GM12872 (cell line): ENCODE measurements around the gene PCDHGA1.

Experiments used
- CTCF ChIP-seq: IDR thresholded peaks from 3 replicates; pipeline ENCODE4 v1.5.1; 2011; ENCODE audit warnings: low read depth, mild to moderate bottlenecking, low read length, moderate library complexity; ENCODE audit not compliant: insufficient read depth

The PCDHGA1 gene

GRCh38 chr5:141330299-141331080, at the start of gene PCDHGA1:
PCDHGA1 (plus strand) TSS chr5:141330514.
- peak; percentile 68 for TF ChIP-seq CTCF

GRCh38 chr5:141298376-141298775, 31.9 kb upstream of the PCDHGA1 start:
- no peak for TF ChIP-seq CTCF

- TF ChIP-seq CTCF = no peak
These were observed 26.6 kb upstream of the PCDHGA1 start, which contains the start of gene SLC25A2 for GRCh38 chr5:141303756-141304155. SLC25A2 (minus strand) TSS chr5:141304049; CDS start chr5:141303865, 184 bp downstream.

GRCh38 chr5:141306630-141307029, 23.7 kb upstream of the PCDHGA1 start:
- TF ChIP-seq CTCF = no peak

GRCh38 chr5:141313711-141314110, 16.6 kb upstream of the PCDHGA1 start:
- TF ChIP-seq CTCF = no peak

GRCh38 chr5:141319202-141319601, 11.1 kb upstream of the PCDHGA1 start:
- TF ChIP-seq CTCF = no peak

GRCh38 chr5:141319699-141320098, 10.6 kb upstream of the PCDHGA1 start:
- no peak for TF ChIP-seq CTCF
